Astrocyte of the spinal cord (primary cell): ENCODE data around the gene TGM3.

ENCODE experiments used
- DNase-seq: peaks from one replicate; pipeline ENCODE4 v3.0.0; 2011; ENCODE audit warnings: low read depth, low spot score
- H3K4me3 ChIP-seq: 2 replicates; pipeline ENCODE4 v1.5.1; 2011; ENCODE audit warnings: low read depth, mild to moderate bottlenecking, low read length, moderate library complexity
- in situ Hi-C: cut with HindIII; loops from 2 replicates; pipeline ENCODE4 v1.10.0; 2017; ENCODE audit warnings: low sequenced_read_pairs
- TF ChIP-seq, protein P1 (sequence below): IDR thresholded peaks from 2 replicates; pipeline ENCODE4 v1.5.1; 2012; ENCODE audit warnings: low read depth, mild to moderate bottlenecking, low read length, inconsistent platforms

TGM3 gene

DNA sequence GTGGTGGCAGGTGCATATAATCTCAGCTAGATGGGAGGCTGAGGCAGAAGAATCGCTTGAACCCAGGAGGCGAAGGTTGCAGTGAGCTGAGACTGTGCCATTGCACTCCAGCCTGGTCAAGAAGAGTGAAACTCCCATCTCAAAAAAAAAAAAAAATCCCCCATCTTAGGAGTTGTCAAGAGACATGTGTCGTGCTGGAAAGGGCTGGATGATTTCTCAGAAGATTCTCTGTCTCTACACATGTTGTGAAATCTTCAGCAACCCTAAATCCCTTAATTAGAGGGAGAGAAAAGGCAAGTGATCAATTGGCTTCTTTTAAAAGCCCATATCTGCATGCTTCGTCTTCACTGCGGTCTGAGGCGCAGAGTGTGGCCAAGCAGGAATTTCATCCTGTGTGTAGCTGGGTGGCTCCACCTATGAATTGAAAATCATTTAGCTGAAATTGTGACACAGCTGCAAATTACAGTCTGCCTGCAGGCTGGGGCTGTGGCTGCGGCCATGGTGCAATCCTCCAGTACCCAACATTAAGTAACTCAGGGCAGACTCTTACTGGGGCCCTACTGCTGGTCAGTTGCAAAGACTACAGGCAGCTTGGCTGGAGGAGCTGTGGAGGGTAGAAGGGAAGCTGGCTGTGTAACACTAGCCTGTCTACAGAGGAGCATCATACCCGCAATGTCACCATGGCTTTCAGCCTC is 3.2 kb upstream of the TGM3 start:
- no peak overlapping the region for H3K4me3 ChIP-seq

DNA sequence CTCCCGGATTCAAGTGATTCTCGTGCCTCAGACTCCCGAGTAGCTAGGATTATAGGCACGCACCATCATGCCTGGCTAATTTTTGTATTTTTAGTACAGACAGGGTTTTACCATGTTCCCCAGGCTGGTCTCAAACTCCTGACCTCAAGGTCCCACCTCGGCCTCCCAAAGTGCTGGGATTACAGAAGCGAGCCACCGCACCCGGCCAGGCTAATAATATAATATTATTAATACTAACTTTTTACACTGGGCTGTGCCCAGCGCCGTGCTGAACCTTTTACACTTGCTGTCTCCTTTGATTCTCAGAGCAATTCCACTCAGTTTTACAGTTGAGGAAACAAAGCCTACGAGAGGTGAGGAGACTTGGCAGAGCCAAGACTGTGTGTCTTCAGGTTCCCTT is 2.3 kb upstream of the TGM3 start:
- TF ChIP-seq, protein P1, sequence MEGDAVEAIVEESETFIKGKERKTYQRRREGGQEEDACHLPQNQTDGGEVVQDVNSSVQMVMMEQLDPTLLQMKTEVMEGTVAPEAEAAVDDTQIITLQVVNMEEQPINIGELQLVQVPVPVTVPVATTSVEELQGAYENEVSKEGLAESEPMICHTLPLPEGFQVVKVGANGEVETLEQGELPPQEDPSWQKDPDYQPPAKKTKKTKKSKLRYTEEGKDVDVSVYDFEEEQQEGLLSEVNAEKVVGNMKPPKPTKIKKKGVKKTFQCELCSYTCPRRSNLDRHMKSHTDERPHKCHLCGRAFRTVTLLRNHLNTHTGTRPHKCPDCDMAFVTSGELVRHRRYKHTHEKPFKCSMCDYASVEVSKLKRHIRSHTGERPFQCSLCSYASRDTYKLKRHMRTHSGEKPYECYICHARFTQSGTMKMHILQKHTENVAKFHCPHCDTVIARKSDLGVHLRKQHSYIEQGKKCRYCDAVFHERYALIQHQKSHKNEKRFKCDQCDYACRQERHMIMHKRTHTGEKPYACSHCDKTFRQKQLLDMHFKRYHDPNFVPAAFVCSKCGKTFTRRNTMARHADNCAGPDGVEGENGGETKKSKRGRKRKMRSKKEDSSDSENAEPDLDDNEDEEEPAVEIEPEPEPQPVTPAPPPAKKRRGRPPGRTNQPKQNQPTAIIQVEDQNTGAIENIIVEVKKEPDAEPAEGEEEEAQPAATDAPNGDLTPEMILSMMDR, result no peak
- H3K4me3 ChIP-seq, result no peak overlapping the region
- in situ Hi-C loops, result no loop called here
- DNase-seq, result no peak

More for the DNA sequence above, 3.2 kb upstream of the TGM3 start:
- in situ Hi-C loops, result no loop called here
- TF ChIP-seq, protein P1, result no peak
- DNase-seq, result no peak

DNA sequence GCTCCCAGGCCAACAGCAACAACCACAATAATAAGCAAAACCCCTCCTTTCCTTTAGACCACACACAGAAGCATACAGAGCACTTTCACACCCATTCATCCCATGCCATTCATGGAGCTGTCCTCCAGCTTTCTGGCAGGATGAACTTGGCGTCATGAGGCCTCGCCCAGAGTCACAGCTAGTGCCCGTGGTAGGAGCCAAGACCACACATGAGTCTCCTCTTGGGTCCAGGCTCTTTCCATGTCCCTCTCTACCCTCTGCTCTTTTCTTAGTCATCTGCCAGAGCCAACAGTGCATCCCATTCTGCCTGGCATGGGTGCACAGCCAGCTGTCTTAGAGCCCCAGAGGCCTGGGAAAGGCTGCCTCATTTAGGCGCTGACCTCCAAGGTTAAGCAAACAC is 1.8 kb upstream of the TGM3 start:
- in situ Hi-C loops, result no loop called here
- TF ChIP-seq, protein P1, result no peak
- H3K4me3 ChIP-seq, result no peak overlapping the region
- no peak for DNase-seq

DNA sequence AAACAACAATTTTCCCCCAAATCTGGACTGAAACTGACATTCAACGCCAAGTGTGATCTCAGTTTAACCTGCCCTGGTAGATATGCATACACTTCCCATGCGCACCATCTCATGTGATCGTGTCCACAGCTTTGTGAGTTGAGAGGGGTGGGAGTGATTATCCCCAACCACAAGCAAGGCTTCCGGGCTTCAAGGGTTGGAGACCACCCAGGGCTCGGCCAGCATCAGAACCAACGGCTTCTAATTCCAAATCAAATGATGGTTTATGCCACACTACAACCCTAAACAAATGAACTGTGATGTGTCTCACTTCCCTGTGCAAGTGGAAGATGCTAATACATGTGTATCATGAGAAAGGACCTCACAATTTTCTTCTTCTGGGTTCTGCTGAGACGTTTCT is 515 bp upstream of the TGM3 start:
- H3K4me3 ChIP-seq, result no peak overlapping the region
- in situ Hi-C loops, result no loop called here
- TF ChIP-seq, protein P1, result no peak
- no peak for DNase-seq

DNA sequence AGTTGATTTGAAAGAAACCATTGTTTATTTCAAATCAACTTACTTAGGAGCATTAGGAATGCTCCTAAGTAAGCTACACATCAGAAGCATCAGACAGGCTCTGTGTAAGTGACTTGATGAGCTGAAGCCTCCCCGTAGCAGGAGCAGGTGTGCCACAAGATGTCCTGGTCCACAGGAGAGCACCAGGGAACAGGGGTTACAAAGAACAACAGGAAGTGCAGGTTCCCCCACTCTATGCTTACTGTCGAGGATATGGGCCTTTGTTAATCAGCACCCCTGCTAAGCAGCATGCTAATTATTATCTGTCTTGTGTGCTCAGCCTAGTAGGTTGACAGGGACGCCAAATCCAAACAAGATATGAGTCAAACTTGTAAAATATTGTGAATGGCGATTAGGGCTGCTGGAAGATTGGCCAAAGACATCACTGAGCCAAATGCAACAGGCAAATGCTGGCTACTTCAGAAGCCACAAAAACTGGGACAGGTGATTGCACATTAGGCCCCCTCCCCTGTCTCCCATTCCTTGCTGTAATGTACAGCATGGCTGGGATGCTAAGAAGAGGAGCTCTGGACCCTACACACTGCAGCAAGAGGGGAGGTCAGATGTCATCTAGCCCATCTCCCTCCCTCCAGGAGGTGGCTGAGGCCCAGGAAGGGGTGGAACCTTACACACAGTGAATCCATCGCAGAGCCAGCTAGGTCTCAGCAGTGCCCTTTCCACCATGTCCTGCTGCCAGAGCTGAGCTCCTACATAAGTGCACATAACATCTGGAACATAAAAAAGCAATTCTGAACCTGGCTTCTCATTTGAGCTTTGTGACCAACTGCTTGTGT is 939 bp downstream of the TGM3 start:
- H3K4me3 ChIP-seq, result no peak overlapping the region
- TF ChIP-seq, protein P1, result no peak
- DNase-seq, result no peak
- in situ Hi-C loops, result no loop called here

DNA sequence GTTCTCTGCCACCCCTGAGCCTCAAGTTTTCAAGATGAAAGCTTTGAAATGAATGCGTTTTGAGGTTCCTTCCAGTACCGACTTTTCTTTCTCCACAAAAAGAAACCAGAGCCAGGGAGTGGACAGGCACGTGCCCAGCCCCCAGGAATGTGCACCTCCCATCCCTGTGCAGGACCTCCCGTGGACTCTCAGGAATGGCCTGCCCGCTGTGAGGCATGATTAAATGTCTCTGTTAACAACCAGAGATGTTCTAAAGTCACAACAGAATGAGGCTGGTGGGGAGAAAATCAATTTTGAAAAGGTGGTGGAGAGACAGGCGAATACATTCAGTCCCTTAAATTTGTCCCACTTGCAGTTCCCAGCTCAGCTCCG is 1.5 kb downstream of the TGM3 start:
- in situ Hi-C loops, result no loop called here
- DNase-seq, result peak; percentile 4
- TF ChIP-seq, protein P1, result no peak
- no peak overlapping the region for H3K4me3 ChIP-seq
